Peyer's patch (tissue), 4 donors: ENCODE measurements around the gene SIGLECL1.

ENCODE experiments used
- CTCF ChIP-seq, 6 experiments: fragments of 450-650 bp in 4 of 6; fragments of 200-600 bp in 2 of 6; sonication (generic) in 1 of 6; IDR thresholded peaks; one replicate each; pipeline ENCODE4 v1.5.1; 2017 to 2019; ENCODE audit warnings: antibody characterized with exemption in 6 of 6, mild to moderate bottlenecking in 3 of 6, moderate library complexity in 1 of 6
- POLR2A ChIP-seq, 2 donors: fragments of 450-650 bp; IDR thresholded peaks; one replicate each; pipeline ENCODE4 v1.5.1; 2017; ENCODE audit warnings: antibody characterized with exemption in 2 of 2, mild to moderate bottlenecking in 2 of 2, moderate library complexity in 2 of 2

DNA sequence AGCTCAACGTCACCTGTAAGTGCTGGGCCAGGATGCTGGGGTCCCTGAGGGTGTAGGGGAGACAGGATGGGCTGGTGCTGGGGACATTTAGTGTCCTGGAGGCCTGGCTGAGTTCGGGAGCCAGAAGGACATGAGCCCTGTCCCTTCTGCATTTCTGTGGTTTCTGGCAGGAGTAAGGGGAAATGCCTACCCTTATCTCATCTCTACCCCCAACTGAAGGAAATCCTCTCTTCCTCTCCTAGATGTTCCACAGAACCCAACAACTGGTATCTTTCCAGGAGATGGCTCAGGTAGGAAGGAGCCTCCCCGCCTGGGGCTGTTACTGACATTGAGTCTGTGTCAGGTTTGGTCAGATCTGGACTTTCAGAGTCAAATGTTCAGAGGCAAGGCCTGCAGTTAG lies 24.8 kb upstream of the SIGLECL1 start:
- TF ChIP-seq CTCF (IDR thresholded peaks at IDR 0.05), result no peak
- no peak for TF ChIP-seq POLR2A (IDR thresholded peaks at IDR 0.05)
